GM13977 (cell line): ENCODE results near the gene PTGES3.
A peak's percentile ranks its signal among the peaks of the same experiment; 100 is the strongest.
"Not testable (repeated sequence)": the region's sequence is repeated elsewhere in the genome, so short reads cannot be mapped to it uniquely, and the experiment has no call there.

ENCODE experiments used
- DNase-seq: peaks from one replicate; pipeline ENCODE4 v3.0.0; 2012; ENCODE audit warnings: low spot score
- in situ Hi-C: fragments of 300-500 bp; cut with MboI; formaldehyde crosslinking; loops from one replicate; pipeline ENCODE4 v1.12.0; 2022; ENCODE audit warnings: low sequenced_read_pairs, low pct_unique_long_range_greater_than_20kb, mixed read lengths, inconsistent platforms; ENCODE audit not compliant: unreplicated experiment
- TF ChIP-seq, protein P1 (sequence below): IDR thresholded peaks from 2 replicates; pipeline ENCODE4 v1.5.1; 2012; ENCODE audit warnings: mild to moderate bottlenecking, control low read depth; ENCODE audit not compliant: insufficient read depth; ENCODE audit errors: extremely low read depth, missing control alignments

PTGES3 gene

DNA sequence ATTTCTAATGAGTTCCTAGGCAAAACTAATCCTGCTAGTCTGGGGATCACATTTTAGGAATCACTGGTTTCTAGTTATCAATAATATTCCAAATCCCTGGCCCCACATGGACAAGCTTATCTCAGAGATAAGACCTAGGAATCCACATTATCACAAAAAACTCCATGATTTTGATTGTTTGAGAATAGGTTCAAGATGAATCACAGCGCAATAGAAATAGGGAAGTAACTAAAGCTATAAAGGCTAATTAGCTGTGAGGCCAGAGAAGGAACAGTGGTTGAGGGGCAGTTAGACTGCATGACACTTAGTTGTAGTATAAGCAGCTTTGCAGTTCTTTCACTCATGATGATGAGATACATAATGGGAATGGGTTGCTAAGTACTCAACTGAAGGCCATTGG, 29.2 kb downstream of the PTGES3 start:
- peak; percentile 39 for DNase-seq
- TF ChIP-seq, protein P1, sequence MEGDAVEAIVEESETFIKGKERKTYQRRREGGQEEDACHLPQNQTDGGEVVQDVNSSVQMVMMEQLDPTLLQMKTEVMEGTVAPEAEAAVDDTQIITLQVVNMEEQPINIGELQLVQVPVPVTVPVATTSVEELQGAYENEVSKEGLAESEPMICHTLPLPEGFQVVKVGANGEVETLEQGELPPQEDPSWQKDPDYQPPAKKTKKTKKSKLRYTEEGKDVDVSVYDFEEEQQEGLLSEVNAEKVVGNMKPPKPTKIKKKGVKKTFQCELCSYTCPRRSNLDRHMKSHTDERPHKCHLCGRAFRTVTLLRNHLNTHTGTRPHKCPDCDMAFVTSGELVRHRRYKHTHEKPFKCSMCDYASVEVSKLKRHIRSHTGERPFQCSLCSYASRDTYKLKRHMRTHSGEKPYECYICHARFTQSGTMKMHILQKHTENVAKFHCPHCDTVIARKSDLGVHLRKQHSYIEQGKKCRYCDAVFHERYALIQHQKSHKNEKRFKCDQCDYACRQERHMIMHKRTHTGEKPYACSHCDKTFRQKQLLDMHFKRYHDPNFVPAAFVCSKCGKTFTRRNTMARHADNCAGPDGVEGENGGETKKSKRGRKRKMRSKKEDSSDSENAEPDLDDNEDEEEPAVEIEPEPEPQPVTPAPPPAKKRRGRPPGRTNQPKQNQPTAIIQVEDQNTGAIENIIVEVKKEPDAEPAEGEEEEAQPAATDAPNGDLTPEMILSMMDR = no peak
- in situ Hi-C loops = no loop called here

DNA sequence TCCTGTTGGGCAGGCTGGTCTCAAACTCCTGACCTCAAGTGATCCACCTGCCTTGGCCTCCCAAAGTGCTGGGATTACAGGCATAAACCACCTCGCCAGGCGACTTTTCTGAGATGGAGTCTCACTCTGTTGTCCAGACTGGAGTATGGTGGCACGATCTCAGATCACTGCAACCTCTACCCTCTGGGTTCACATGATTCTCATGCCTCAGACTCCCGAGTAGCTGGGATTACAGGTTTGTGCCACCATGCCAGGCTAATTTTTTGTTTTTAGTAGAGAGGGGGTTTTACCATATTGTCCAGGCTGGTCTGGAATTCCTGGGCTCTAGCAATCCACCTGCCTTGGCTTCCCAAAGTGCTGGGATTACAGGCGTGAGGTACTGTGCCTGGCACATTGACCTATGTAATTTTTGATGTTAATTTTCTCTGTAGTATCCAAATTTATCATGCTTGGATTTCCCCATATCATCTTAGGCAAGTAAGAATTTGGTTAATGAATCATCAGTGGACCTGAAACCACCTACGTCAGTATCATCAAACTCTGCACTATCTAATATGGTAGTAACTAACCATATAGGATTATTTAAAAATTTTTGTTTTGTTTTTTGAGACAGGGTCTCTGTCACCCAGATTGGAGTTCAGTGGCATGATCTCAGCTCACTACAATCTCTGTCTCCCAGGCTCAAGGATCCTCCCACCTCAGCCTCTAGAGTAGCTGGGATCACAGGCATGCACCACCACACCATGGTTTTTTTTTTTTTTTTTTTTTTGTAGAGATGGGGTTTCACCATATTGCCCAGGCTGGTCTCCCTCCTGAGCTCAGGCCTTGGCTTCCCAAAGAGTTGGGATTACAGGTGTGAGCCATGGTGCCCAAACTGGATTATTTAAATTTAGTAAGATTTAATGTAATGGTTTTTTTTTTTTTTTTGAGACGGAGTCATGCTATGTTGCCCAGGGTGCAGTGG, 30.4 kb downstream of the PTGES3 start:
- TF ChIP-seq, protein P1 = no peak
- in situ Hi-C loops = no loop called here
- DNase-seq = peak; percentile 52

DNA sequence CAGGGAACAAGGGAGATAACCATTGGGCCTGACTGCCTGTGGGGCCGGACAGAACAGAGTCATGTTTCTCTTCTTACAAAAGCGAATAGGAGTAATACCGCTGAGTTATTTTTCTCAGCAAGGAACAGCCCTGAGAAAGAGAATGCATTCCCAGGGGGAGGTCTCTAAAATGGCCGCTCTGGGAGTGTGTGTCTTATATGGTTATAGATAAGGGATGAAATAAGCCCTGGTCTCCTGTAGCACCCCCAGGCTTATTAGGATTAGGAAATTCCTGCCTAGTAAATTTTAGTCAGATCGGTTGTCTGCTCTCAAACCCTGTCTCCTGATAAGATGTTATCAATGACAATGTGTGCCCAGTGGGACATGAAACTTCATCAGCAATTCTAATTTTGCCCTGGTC, 34.3 kb downstream of the PTGES3 start:
- in situ Hi-C loops, DNase-seq: not testable (repeated sequence)

DNA sequence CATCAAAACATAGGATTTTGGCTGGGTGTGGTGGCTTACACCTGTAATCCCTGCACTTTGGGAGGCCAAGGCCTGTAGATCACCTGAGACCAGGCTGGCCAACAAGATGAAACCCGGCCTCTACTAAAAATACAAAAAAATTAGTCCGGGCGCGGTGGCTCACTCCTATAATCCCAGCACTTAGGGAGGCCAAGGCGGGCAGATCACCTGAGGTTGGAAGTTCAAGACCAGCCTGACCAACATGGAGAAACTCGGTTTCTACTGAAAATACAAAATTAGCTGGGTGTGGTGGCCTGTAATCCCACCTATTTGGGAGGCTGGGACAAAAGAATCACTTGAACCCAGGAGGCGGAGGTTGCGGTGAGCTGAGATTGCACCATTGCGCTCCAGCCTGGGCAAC, 40.1 kb downstream of the PTGES3 start:
- in situ Hi-C loops, DNase-seq: not testable (repeated sequence)

DNA sequence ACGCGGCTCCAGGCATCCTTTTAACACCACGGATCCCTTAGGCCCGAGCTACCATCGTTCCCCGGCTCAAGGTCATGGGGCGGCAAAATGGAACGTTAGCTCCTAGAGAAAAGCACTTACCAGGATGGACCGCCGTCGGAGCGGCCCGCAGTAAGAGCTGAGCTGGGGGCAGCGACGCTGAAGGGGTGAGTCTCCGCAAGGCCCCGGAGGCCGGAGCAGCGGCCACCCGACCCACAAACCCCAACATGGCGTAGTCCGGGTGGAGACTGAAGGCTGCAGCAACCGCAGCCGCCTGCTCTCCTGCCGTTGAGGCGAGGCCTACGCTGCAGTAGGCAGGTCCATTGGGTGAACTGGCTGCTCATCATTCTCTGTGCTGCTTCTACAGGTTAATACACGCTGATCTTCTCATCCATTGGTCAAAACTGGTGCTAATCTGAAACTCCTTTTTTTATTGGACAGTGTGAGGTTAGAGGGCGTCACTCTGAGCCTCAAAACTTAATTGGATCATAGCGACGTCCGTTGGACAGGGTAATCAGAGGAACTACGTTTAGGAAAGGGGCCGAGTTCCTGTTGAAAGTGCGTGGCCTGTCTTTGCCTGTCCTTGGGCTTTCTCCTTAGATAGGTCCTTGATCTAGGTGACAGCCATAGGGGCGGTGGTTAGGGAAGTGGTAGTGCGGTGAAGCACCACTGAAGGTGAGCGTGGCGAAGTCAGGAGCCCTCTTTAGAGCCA, 42.2 kb downstream of the PTGES3 start, which contains the start of gene ATP5F1B:
Gene ATP5F1B (minus strand): TSS at position 268 of the 730 bp plus-strand sequence. CDS start 21 bp downstream, at position 247.
- peak; percentile 97 for DNase-seq
- in situ Hi-C loops = no loop called here
- TF ChIP-seq, protein P1 = no peak

DNA sequence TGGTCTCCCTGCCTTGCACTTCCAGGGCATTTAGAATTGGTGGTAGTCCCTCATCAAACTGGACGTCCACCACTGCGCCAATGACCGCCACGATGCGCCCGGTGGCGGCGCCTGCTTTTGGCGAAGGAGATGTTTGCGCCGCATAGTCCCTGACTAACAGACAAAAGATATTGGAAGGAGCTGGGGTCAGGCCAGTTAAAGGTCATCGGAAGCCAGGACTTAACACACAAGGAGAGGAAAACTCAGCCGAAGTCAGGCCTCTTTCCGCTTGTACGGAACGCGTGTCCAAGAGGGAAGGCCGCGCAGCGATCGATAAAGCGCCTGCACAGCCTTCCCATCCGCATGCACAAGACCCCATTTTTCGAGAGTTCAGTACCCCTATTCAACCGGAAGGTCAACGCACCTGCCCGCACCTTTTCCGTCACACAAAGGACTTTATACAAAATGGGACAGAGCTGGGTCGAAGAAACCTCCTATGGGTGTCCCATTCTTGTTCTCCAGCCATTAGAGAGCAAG, 42.8 kb downstream of the PTGES3 start:
- TF ChIP-seq, protein P1 = no peak

DNA sequence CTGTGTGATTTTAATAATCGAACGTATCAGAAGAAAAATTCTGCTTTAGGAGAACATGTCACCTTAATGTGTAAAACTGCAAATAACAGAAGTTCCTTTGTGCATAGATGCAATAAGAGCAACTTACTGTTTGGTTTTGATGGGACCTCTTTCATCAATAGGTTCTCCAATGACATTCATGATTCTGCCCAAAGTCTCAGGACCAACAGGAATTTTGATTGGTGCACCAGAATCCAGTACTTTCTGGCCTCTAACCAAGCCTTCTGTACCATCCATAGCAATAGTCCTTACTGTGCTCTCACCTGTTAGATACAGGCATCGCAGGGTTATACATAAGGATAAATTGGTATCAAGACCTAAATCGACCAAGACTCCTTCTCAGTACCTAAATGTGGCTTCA, 43.4 kb downstream of the PTGES3 start:
- no peak for DNase-seq
- in situ Hi-C loops = no loop called here
- TF ChIP-seq, protein P1 = no peak

More for the DNA sequence above, 42.8 kb downstream of the PTGES3 start:
- DNase-seq = no peak
- in situ Hi-C loops = no loop called here
